HL-60 (cell line): ENCODE data around the gene PPP2R5C.

Experiments
- DNase-seq, 2 experiments: peaks; one replicate each; pipeline ENCODE4 v3.0.0-alpha.2; 2010 to 2020; ENCODE audit warnings: low read depth in 1 of 2, low spot score in 1 of 2
- H3K27ac ChIP-seq: fragments of 250-450 bp; sonication (Bioruptor Pico); replicated peaks from 2 replicates; pipeline ENCODE4 v1.5.1; 2020; ENCODE audit warnings: mild to moderate bottlenecking, moderate library complexity
- H3K27me3 ChIP-seq: fragments of 250-450 bp; sonication (Bioruptor Pico); 2 replicates; pipeline ENCODE4 v1.5.1; 2021; ENCODE audit warnings: mild to moderate bottlenecking, moderate library complexity; ENCODE audit not compliant: insufficient read depth, poor library complexity, severe bottlenecking
- H3K4me3 ChIP-seq: replicated peaks from 2 replicates; pipeline ENCODE4 v1.5.1; 2011; ENCODE audit warnings: mild to moderate bottlenecking, control low read depth, low read length; ENCODE audit not compliant: insufficient read depth
- GABPA ChIP-seq: IDR thresholded peaks from 2 replicates; pipeline ENCODE4 v1.6.1; 2012; ENCODE audit warnings: low read depth
- POLR2AphosphoS5 ChIP-seq: IDR thresholded peaks from 2 replicates; pipeline ENCODE4 v1.6.1; 2012; ENCODE audit warnings: low read depth
- REST ChIP-seq: IDR thresholded peaks from 2 replicates; pipeline ENCODE4 v1.6.1; 2012; ENCODE audit warnings: low read depth; ENCODE audit not compliant: insufficient replicate concordance
- SPI1 ChIP-seq: IDR thresholded peaks from 2 replicates; pipeline ENCODE4 v1.6.1; 2012; ENCODE audit warnings: low read depth, mild to moderate bottlenecking, borderline replicate concordance
- TF ChIP-seq, protein P1 (sequence below): IDR thresholded peaks from one replicate; pipeline ENCODE4 v1.5.1; 2011; ENCODE audit warnings: low read length, control low read depth, inconsistent platforms; ENCODE audit not compliant: insufficient read depth

PPP2R5C gene

DNA sequence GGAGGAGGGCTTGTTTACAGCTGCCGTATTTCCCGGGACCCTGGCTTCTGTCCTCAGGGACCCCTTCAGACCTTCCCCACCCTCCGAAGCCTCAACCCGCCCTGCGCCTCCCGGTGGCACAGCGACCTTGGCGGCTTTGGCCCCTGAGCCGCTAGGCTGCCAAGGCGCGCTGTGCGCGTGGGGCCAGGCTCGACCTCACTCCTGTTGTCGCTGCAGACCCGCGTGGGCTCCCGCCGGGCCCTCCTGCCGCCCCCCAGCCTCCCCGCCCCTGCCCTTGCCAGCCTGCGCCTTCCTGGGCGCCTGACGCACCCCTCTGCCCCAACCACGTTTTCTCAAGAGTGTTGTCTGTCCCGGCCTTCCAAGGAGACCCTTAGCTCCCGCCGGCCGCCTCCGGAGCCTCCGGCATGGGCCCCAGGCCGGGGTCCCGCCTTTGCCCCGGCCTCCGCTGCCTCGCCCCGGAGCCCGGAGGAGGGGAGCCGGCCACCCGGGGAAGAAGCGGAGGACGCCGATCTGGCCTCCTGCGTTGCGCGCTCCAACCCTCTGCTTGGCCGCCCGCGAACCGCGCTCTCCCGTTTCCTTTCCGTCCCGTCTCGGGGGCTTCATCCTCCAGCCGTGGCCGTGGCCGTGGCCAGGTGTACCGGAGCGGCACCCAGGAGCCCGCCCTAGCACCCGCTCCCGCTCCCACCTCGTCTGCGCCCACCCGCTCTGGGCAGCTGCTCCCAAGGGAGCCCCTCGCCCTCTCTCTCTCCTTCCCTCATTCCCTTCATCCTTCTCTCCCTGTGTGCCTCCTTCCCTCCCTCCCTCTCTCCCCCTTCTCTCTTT is 19.9 kb downstream of the PPP2R5C start:
- Histone ChIP-seq H3K27ac (no peak overlapping the region), H3K4me3 (peak overlapping the region; percentile 12; the same call in 1 of the 2 replicates), H3K27me3 (peaks cover 6% of the 10 kb centered on the region)
- no peak for DNase-seq
- TF ChIP-seq POLR2AphosphoS5 (no peak), SPI1 (no peak), REST (no peak), GABPA (no peak)
- TF ChIP-seq, protein P1, sequence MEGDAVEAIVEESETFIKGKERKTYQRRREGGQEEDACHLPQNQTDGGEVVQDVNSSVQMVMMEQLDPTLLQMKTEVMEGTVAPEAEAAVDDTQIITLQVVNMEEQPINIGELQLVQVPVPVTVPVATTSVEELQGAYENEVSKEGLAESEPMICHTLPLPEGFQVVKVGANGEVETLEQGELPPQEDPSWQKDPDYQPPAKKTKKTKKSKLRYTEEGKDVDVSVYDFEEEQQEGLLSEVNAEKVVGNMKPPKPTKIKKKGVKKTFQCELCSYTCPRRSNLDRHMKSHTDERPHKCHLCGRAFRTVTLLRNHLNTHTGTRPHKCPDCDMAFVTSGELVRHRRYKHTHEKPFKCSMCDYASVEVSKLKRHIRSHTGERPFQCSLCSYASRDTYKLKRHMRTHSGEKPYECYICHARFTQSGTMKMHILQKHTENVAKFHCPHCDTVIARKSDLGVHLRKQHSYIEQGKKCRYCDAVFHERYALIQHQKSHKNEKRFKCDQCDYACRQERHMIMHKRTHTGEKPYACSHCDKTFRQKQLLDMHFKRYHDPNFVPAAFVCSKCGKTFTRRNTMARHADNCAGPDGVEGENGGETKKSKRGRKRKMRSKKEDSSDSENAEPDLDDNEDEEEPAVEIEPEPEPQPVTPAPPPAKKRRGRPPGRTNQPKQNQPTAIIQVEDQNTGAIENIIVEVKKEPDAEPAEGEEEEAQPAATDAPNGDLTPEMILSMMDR = no peak

DNA sequence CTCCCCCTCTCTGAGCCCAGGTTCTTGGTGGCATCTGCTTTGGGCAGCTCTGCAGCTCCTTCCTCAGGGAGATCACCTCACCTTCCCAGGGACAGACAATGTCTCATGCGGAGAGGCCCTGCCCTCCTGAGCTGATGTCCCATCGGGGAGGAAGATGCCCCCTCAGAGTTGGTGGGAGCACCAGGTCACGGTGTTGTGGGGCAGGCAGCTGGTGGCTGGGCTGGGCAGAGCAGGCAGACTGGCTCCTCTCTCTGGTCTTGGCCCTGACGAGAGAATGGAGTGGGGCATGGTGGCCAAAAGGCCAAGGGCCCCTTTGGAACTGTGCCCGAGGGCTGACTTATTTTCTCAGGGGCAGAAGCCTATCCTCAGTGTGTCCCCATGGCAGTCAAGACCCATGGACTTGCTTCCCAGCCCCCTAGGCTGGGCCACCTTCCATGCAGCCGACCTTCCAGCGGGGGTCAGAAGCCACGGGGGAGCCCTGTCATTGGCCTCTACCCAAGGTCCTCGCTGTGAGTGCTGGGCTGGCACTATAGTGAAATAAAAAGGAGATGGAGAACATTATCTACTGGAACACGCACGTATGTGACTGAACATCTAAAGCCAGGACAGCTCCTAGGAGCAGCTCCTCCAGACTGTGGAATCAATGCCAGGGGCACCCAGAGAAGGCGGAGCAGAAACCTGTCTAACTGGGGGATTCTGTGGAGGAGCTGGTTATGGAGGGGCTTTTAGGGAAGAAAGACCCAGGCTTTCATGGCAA is 21.9 kb downstream of the PPP2R5C start:
- no peak overlapping the region for H3K27ac ChIP-seq
- no peak overlapping the region for H3K4me3 ChIP-seq
- DNase-seq = no peak
- TF ChIP-seq SPI1 (no peak), POLR2AphosphoS5 (no peak), REST (no peak), GABPA (no peak)
- TF ChIP-seq, protein P1 = no peak
- peaks cover 6% of the 10 kb centered on the region for H3K27me3 ChIP-seq

DNA sequence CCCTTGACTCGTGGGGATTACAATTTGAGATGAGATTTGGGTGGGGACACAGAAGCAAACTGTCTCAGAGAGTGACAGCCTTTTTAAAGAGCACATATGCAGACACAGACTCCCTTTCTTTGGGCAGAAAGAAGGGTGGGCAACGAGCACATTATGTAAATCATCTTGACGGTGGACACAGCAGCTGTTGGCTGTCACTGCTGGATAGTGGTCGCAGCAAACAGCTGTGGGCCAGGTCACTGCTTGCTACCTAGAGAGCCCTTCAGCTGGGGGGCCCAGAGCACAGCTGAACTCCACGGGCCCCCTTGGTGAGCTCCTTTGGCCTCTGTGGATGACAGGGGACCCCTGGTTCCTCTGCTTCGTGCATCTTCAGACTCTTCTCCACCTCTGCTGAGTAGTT is 23.1 kb downstream of the PPP2R5C start:
- H3K4me3 ChIP-seq = no peak overlapping the region
- TF ChIP-seq SPI1 (no peak), REST (no peak), POLR2AphosphoS5 (no peak), GABPA (no peak)
- TF ChIP-seq, protein P1 = no peak
- H3K27me3 ChIP-seq = peaks cover 6% of the 10 kb centered on the region
- no peak for DNase-seq
- no peak overlapping the region for H3K27ac ChIP-seq
